ENCODE results near the gene SLC48A1.

Gene SLC48A1

DNA sequence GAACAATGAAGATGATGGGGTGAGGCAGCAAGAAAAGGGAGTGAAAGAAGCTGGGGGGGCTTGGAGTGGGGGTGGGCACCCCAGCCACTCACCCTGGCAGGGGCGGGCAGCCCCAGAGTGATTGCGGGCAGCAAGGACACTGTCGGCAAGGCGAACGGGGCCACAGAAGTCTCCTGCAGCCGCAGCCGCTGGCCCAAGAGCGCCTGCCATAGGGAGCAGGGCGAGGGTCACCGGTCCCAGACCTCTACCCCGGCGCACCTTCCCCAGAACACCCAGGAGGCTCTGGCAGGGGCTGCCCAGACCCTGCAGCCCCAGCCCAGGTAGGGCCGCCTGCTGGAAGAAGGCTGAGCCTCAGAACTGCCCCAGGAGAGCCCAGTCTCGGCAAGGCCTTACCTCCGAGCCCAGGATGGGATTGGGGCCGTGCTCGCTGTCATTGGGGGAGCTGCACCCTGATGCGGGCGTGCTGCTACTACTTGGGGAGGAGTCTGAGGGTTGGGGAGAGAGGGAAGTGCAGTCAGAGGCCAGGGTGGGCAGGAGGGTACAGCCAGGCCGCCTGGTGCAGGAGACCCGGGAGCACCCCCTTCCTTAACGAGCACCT lies 22.9 kb downstream of the SLC48A1 start:
- Histone ChIP-seq H3K36me3 (ENCODE audit: control insufficient read depth, insufficient read depth, low read length) (peaks cover 16% of the 10 kb centered on the region), H3K4me3 (replicated peaks; ENCODE audit: low read depth, low read length) (no peak overlapping the region), H3K27me3 (replicated peaks; ENCODE audit: control insufficient read depth, insufficient read depth, low read length) (no peaks in the 10 kb centered on the region)
- no peak for DNase-seq (ENCODE audit: extremely low read depth, insufficient read length)
- no peak for TF ChIP-seq CTCF (IDR thresholded peaks at IDR 0.05; ENCODE audit: insufficient read depth, low read length, poor library complexity, severe bottlenecking)

DNA sequence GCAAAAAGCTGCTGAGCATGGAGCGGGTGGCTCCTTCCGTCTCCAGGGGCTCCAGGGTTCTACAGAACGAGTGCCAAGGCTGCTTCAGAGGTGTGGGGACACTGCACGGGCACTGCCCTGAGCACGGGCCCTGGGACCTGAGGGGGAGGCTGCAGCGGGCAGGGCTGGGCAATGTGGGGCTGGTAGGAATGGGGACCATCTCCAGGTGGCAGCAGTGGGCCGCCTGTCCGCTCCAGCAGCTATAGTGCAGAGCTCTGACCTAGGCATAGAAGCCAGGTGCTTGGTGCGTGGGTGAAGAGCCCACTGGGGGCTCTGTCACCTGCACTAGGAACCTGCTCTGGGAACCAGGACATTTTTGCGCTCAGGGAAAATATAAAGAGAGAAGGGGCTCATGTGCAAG lies 24.4 kb downstream of the SLC48A1 start:
- Histone ChIP-seq H3K4me3 (replicated peaks; ENCODE audit: low read depth, low read length) (no peak overlapping the region), H3K27me3 (replicated peaks; ENCODE audit: control insufficient read depth, insufficient read depth, low read length) (no peaks in the 10 kb centered on the region), H3K36me3 (ENCODE audit: control insufficient read depth, insufficient read depth, low read length) (peaks cover 11% of the 10 kb centered on the region)
- peak; percentile 76 for TF ChIP-seq CTCF (IDR thresholded peaks at IDR 0.05; ENCODE audit: insufficient read depth, low read length, poor library complexity, severe bottlenecking)
- DNase-seq (ENCODE audit: extremely low read depth, insufficient read length): no peak

DNA sequence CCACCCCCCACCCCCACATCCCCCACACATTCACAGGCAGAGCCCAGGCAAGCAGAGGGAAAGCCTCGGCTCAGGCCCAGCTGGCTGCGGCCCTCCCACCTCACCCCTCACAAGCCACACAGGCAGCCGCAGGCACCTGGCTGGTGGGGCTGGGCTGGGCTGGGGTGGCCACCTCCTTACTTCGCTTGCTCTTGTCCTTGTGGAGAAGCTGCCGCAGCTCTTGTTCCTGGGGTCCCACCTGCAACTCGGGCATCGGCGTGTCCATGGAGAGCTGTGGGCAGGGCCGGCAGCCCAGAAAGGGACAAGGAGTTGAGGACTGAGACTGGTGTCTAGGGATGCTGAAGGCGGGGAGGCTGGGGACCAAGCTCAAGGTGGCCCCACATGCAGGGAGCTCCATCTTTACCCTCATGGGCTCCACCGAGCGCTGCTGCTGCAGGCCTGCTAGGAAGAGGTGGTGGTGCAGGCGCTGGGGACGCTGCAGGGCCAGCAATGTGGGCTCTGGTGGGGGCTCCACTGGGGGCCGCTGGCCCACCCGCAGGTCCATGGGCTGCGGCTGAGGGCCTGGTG lies 25.4 kb downstream of the SLC48A1 start:
- no peaks in the 10 kb centered on the region for H3K27me3 ChIP-seq (replicated peaks; ENCODE audit: control insufficient read depth, insufficient read depth, low read length)

DNA sequence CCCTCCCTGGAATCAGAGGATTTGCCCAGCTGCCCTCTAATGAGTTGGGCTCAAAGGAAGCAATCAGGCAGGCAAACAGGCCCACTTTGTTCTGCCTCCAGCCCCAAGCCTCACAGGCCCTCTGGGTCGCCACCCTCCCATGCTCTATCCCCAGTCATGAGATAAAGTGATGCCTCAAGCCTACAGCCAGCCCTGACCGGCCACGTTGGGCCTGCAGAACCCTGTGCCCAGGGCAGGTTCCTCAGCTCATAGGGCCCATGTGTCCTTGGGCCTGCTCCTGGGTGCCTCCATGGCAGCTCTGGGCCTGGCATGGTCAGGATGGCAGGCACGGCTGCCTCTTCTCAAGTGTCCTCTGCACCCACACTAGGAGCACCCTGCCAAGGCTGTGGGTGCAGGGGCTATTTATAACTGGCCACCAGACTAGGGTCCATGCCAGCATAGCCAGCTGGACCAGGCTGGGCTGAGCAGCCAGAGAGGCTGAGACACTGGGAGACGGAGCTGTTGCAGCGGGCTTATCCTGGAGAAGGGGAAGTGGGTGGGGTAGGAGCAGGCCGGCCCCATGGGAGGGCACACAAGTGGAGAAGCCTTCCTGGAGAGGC lies 26.4 kb downstream of the SLC48A1 start:
- DNase-seq (ENCODE audit: extremely low read depth, insufficient read length): no peak
- H3K36me3 ChIP-seq (ENCODE audit: control insufficient read depth, insufficient read depth, low read length): peaks cover 4% of the 10 kb centered on the region
- no peaks in the 10 kb centered on the region for H3K27me3 ChIP-seq (replicated peaks; ENCODE audit: control insufficient read depth, insufficient read depth, low read length)
- no peak overlapping the region for H3K4me3 ChIP-seq (replicated peaks; ENCODE audit: low read depth, low read length)
- no peak for TF ChIP-seq CTCF (IDR thresholded peaks at IDR 0.05; ENCODE audit: insufficient read depth, low read length, poor library complexity, severe bottlenecking)

More for the DNA sequence above, 25.4 kb downstream of the SLC48A1 start:
- no peak for DNase-seq (ENCODE audit: extremely low read depth, insufficient read length)
- Histone ChIP-seq H3K36me3 (ENCODE audit: control insufficient read depth, insufficient read depth, low read length) (peaks cover 9% of the 10 kb centered on the region), H3K4me3 (replicated peaks; ENCODE audit: low read depth, low read length) (no peak overlapping the region)
- no peak for TF ChIP-seq CTCF (IDR thresholded peaks at IDR 0.05; ENCODE audit: insufficient read depth, low read length, poor library complexity, severe bottlenecking)

DNA sequence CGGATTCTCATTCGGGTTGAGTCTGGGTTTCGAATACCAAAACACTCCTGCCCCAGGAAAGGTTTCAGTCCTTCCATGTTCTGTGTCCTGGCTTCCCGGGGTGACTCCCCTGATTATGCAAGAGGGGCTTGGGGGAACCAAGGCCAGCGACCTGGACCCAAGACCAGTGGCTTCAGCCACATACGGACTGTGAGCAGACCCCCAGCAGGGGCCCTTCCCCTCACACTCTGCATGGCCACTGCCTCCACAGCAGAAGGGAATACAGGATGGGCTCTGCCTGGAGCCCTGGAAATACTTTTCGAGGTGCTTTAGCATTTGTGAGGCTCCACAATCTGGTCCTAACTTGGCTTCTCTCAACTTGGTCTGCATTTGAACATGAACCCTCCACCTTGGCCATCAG lies 27.5 kb downstream of the SLC48A1 start:
- no peak for DNase-seq (ENCODE audit: extremely low read depth, insufficient read length)
- peaks cover 3% of the 10 kb centered on the region for H3K36me3 ChIP-seq (ENCODE audit: control insufficient read depth, insufficient read depth, low read length)
- no peak overlapping the region for H3K4me3 ChIP-seq (replicated peaks; ENCODE audit: low read depth, low read length)
- no peaks in the 10 kb centered on the region for H3K27me3 ChIP-seq (replicated peaks; ENCODE audit: control insufficient read depth, insufficient read depth, low read length)
- TF ChIP-seq CTCF (IDR thresholded peaks at IDR 0.05; ENCODE audit: insufficient read depth, low read length, poor library complexity, severe bottlenecking): no peak
